SU-DHL-6 (cell line): ENCODE data around the gene ZFAND2A.

Source experiments
- CTCF ChIP-seq: fragments of 200-600 bp; sonication (generic); IDR thresholded peaks from one replicate; pipeline ENCODE4 v1.5.1; 2017; ENCODE audit warnings: antibody characterized with exemption, mild to moderate bottlenecking, low read length, moderate library complexity; ENCODE audit not compliant: insufficient read depth, poor library complexity, severe bottlenecking
- EZH2phosphoT487 ChIP-seq: fragments of 200-600 bp; sonication (generic), shearing (Covaris generic); conservative IDR thresholded peaks from 2 replicates; pipeline ENCODE4 v1.6.1; 2018; ENCODE audit warnings: mild to moderate bottlenecking, antibody characterized with exemption, low read length, moderate library complexity, mixed read lengths

GRCh38 chr7:1122832-1123501 is 37.0 kb downstream of the ZFAND2A start:
- no peak for TF ChIP-seq EZH2phosphoT487
- no peak for TF ChIP-seq CTCF
